NCI-H2227 (cell line): ENCODE results near the gene EML1.
A peak's percentile ranks its signal among the peaks of the same experiment; 100 is the strongest.

ENCODE experiments used
- DNase-seq: peaks from one replicate; lab custom pipeline; 2025; ENCODE audit not compliant: unreplicated experiment; lab: John Stamatoyannopoulos, UW

Gene EML1

DNA sequence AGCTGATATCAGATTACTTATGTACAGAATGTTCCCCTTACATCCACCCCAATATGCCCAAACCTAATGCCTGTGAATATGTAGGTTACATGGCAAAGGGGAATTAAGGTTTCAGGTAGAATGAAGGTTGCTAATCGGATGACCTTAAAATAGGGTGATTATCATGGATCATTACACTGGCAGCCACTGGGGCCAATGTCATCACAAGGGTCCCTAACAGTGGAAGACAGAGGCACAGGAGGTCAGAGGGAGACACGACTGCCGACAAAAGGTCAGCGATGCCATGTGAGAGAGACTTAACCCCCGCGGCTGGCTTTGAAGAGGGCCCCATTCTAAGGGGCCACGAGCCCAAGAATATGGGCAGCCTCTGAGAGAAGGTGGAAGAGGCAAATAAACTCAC lies 165.2 kb downstream of the EML1 start:
- DNase-seq = no peak

GRCh38 chr14:99961826-99962518 lies 168.8 kb downstream of the EML1 start:
- no peak for DNase-seq

- DNase-seq = no peak
Observed at GRCh38 chr14:99964979-99965378, 171.8 kb downstream of the EML1 start.

DNA sequence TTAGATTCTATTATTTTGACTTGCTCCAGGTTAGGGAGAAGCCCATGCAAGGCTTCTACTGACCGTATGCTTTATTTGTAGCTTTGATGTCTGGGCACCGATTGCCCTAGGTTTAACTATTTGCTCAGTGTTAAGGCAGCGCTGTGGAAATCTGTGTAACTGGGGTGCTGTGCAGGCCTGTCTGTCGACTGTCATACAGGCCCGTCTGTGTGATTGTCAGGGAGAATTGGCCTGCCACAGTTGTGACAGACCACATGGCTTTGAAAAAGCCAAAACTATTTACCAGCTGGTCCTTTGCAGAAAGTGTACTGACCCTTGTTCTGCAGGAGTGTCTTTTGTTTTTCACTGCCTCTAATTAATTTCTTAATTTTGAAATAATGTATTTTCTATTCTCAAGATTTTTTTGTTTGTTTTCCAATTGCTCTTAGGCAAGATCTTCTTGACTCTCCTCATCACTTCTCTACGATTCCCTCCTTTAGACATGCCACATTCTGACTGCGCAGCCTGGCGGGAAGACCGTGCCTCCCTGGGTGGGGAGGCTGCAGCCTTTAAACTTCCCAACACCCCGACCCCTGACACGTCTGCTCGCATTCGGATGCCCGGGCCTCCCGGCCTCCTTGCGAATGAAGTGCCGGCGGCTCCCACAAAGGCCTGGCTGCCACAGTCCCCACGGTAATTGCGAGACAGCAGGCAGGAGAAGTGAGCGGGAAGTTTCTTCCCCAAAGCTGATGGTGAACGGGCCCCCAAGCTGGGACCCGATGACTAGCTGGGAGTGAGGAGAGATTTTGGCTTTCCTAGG lies 173.0 kb downstream of the EML1 start:
- DNase-seq = no peak

DNA sequence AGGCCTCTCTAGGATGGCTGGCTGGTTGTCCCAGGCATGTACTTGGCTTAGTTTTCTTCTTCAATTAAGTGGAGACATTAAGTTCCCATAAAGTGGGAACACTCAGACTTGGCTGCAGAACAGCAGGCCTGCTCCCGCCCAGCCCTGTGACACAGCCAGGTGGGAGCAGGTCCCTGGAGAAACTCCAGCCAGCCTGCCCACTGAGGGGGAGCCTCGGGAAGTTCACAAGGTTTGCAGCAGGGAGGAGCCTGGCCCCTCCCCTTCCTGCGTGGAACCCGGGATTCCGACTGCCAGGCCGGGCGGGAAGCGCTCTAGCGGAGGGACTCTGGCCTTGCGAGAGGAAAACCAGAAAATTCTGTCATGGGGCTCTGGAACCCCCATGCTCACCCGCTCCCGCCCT lies 173.7 kb downstream of the EML1 start:
- DNase-seq = no peak

- DNase-seq = no peak
Observed at GRCh38 chr14:99968191-99968920, 175.1 kb downstream of the EML1 start.

GRCh38 chr14:99968941-99969340 lies 175.7 kb downstream of the EML1 start:
- no peak for DNase-seq

- DNase-seq = no peak
Observed at GRCh38 chr14:99969673-99970322, 176.6 kb downstream of the EML1 start.

DNA sequence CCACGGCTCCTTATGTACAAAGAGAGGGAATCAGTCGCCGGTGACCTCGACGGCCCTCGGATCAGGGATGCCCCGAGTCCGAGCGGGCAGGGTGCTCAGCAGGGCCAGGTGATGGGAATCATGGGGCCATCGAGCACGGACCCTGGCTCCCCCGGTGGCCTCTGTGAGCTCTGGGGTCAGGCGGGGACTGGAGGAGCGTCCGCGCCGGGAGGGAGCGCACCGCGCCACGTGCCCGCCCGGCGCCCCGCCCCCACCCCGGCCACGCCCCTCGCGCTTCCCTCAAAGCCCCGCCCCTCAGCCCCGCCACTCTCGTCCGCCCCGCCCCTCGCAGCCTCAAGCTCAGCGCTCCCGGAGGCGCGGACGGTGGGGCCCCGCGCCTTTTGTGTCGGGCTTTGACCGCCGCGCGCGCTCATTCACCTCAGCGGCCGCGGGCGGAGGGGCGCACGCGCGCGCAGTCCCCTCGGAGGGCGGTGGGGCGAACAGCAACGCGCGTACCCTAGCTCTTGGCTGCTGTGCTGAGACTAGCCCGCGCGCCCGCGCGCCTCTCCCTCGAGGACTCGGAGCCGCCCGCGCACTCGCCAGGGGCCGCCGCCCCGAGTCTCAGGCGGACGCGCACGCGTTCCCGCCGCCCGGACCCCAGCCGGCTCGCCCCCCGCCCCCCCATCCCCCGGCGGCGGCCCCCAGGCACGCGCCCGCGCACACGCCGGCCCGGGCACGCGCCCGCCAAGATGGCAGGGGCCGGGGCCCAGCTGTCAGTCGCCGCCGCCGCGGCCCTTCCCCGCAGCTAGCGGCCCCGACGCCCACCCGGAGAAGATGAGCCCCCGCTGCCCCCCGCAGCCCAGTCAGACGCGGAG lies 178.1 kb downstream of the EML1 start:
- peak; percentile 92 for DNase-seq

- peak; percentile 61 for DNase-seq
Observed at GRCh38 chr14:99971941-99972747, 178.9 kb downstream of the EML1 start.

- no peak for DNase-seq
Observed at GRCh38 chr14:99972748-99973466, 179.7 kb downstream of the EML1 start.

DNA sequence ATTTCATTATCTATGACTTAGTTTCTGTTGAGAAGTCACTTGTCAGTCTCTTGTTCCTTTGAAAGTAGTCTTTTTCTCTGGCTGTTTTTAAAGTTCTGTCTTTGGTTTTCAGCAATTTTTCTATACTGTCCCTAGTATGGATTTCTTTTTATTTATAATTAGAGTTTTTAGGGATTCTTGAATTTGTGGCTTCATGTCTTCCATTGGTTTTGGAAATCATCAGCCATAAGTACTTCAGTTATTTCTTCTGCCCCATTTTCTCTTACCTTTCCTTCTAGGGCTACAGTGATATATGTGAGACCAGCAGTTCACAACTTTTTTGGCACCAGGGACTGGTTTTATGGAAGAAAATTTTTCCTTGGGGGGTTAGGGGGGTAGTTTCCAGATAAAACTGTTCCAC lies 182.0 kb downstream of the EML1 start:
- no peak for DNase-seq

GRCh38 chr14:99976021-99976420 lies 182.8 kb downstream of the EML1 start:
- no peak for DNase-seq

GRCh38 chr14:99976681-99977080 lies 183.5 kb downstream of the EML1 start:
- DNase-seq = no peak

- no peak for DNase-seq
Observed at GRCh38 chr14:99980299-99980698, 187.1 kb downstream of the EML1 start.

DNA sequence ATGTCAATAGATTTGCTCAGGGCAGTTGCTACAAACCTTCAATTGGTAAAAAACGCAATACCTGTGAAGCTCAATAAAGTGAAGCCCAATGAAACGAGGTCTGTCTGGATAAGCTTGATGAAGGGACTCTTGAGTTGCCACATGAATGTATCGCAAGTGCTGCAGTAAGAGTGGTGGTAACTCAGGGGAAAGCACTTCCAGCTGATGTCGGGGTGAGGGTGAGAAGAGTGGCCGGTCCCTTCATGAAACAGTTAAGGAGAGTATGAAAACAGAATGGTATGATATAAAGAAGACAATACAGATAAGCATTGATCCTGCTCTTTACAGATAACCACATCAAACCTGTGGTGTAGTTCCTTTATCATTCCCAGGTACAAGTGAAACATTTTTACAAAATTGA lies 188.6 kb downstream of the EML1 start:
- no peak for DNase-seq

- DNase-seq = peak; percentile 58
Observed at GRCh38 chr14:99982537-99983250, 189.5 kb downstream of the EML1 start.

DNA sequence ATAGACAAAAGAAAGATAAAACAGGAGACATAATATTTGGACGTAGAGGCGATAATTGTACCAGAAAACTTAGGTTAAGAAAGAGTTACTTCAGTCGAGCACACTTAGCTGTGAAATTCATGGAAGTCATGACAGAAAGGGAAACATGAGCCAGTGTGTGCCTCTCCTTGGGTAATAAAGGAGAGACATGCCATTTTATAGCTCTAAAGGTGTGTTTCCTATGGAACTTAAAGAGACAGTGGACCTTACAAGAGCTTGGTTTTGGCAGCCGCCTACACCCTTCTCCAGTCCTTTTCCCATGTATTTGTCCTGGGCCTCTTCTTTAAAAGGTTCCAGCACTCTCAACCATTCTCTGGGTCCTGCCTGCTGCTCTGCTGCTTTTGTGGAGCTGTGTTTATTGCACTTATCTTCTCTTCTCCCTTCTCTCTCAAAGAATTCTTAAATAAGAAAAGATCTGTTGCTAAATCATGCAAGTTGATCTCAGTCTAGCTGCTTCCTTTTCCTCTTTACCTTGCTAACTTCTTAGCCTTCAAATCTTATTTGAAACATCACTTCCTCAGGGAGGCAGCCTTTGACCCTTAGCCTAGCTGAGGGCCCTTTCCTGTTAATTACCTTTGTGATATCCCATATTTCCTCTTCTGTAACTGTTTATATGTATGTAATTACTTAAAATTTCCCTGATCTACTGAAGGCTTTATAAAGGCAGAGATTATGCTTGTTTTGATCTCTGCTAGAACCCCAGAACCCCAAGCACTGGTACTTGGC lies 190.2 kb downstream of the EML1 start:
- no peak for DNase-seq
